Neuronal stem cell (in vitro differentiated cells): ENCODE data around the gene CCDC85C.

Experiments used
- DNase-seq: peaks from one replicate; pipeline ENCODE4 v3.0.0-alpha.2; 2013; ENCODE audit warnings: low spot score
- H2AFZ ChIP-seq: one replicate; pipeline ENCODE4 v1.6.1; 2013; ENCODE audit warnings: mild to moderate bottlenecking, low read length, inconsistent platforms
- H2AK5ac ChIP-seq: 2 replicates; pipeline ENCODE4 v1.6.1; 2013; ENCODE audit warnings: low read depth, mild to moderate bottlenecking, inconsistent platforms, low read length, moderate library complexity, mixed read lengths
- H2BK120ac ChIP-seq: 2 replicates; pipeline ENCODE4 v1.6.1; 2013; ENCODE audit warnings: low read depth, mild to moderate bottlenecking, inconsistent platforms, low read length, moderate library complexity, mixed read lengths
- H2BK12ac ChIP-seq: one replicate; pipeline ENCODE4 v1.6.1; 2013; ENCODE audit warnings: low read length, inconsistent platforms
- H2BK15ac ChIP-seq: 2 replicates; pipeline ENCODE4 v1.6.1; 2013; ENCODE audit warnings: mild to moderate bottlenecking, low read length, inconsistent platforms, mixed read lengths
- H2BK5ac ChIP-seq: one replicate; pipeline ENCODE4 v1.6.1; 2013; ENCODE audit warnings: inconsistent platforms, mild to moderate bottlenecking, low read length, moderate library complexity
- H3K14ac ChIP-seq: one replicate; pipeline ENCODE4 v1.6.1; 2013; ENCODE audit warnings: low read length, inconsistent platforms
- H3K18ac ChIP-seq: 2 replicates; pipeline ENCODE4 v1.6.1; 2013; ENCODE audit warnings: low read length, inconsistent platforms
- H3K23ac ChIP-seq: 2 replicates; pipeline ENCODE4 v1.6.1; 2013; ENCODE audit warnings: low read depth, mild to moderate bottlenecking, mixed read lengths, low read length, inconsistent platforms; ENCODE audit not compliant: poor library complexity
- H3K27ac ChIP-seq: replicated peaks from 3 replicates; pipeline ENCODE4 v1.5.1; 2013; ENCODE audit warnings: low read length, inconsistent platforms
- H3K27me3 ChIP-seq, 3 experiments: 2 replicates each; pipeline ENCODE4 v1.6.1; 2013; ENCODE audit warnings: low read length in 3 of 3, mild to moderate bottlenecking in 2 of 3, inconsistent platforms in 1 of 3, low read depth in 1 of 3, mixed read lengths in 1 of 3, moderate library complexity in 1 of 3; ENCODE audit not compliant: control insufficient read depth in 3 of 3, insufficient read depth in 3 of 3
- H3K36me3 ChIP-seq, 2 donors: replicated peaks in 1 of 2; 2 replicates each; pipeline ENCODE4 v1.6.1; 2013; ENCODE audit warnings: low read length in 2 of 2; ENCODE audit not compliant: control insufficient read depth in 2 of 2, insufficient read depth in 2 of 2
- H3K4ac ChIP-seq: 2 replicates; pipeline ENCODE4 v1.6.1; 2013; ENCODE audit warnings: inconsistent platforms, mild to moderate bottlenecking, low read length, moderate library complexity
- H3K4me1 ChIP-seq, 2 donors: 1 replicate in 1 of 2; 2 replicates in 1 of 2; pipeline ENCODE4 v1.6.1; 2013; ENCODE audit warnings: low read length in 2 of 2, low read depth in 1 of 2; ENCODE audit not compliant: control insufficient read depth in 2 of 2, insufficient read depth in 1 of 2
- H3K4me2 ChIP-seq: one replicate; pipeline ENCODE4 v1.6.1; 2013; ENCODE audit warnings: mild to moderate bottlenecking, low read length, inconsistent platforms; ENCODE audit not compliant: insufficient read depth, poor library complexity, severe bottlenecking
- H3K4me3 ChIP-seq, 2 donors: 2 replicates each; pipeline ENCODE4 v1.5.1; 2013; ENCODE audit warnings: low read length in 2 of 2, mild to moderate bottlenecking in 2 of 2, inconsistent platforms in 1 of 2, moderate library complexity in 1 of 2
- H3K79me1 ChIP-seq: one replicate; pipeline ENCODE4 v1.6.1; 2013; ENCODE audit warnings: low read depth, mild to moderate bottlenecking, inconsistent platforms, low read length, moderate library complexity
- H3K9ac ChIP-seq: one replicate; pipeline ENCODE4 v1.6.1; 2013; ENCODE audit warnings: mild to moderate bottlenecking, low read depth, low read length, inconsistent platforms; ENCODE audit not compliant: poor library complexity
- H3K9me3 ChIP-seq, 2 donors: replicated peaks in 1 of 2; 2 replicates each; pipeline versions ENCODE3 to v1.6.1; 2013; ENCODE audit warnings: low read length in 2 of 2, mild to moderate bottlenecking in 2 of 2, inconsistent platforms in 1 of 2, low read depth in 1 of 2, mixed read lengths in 1 of 2, moderate library complexity in 1 of 2; ENCODE audit not compliant: control insufficient read depth in 2 of 2, insufficient read depth in 1 of 2
- H4K8ac ChIP-seq: one replicate; pipeline ENCODE4 v1.6.1; 2013; ENCODE audit warnings: low read depth, mild to moderate bottlenecking, inconsistent platforms, low read length, moderate library complexity
- H4K91ac ChIP-seq: one replicate; pipeline ENCODE4 v1.6.1; 2013; ENCODE audit warnings: low read length, low read depth, mild to moderate bottlenecking, inconsistent platforms; ENCODE audit not compliant: poor library complexity
- WGBS, 2 donors: extraction: QIAGEN DNeasy Blood & Tissue Kit; methylation state at CpG; one replicate each; pipeline ENCODE4 v1.1.7; 2013; ENCODE audit warnings: missing lambda C conversion rate in 2 of 2, mixed read lengths in 1 of 2; ENCODE audit not compliant: insufficient read length in 2 of 2, insufficient replicate concordance in 1 of 2; ENCODE audit errors: extremely low coverage in 2 of 2; 5-methylcytosine and 5-hydroxymethylcytosine counted together

Gene CCDC85C

GRCh38 chr14:99649643-99650042 is 45.6 kb upstream of the CCDC85C start:
- no peak overlapping the region for H3K9ac ChIP-seq
- no peak for DNase-seq

GRCh38 chr14:99649219-99649618 is 45.2 kb upstream of the CCDC85C start:
- WGBS, 2 donors: no CpG with 5 or more reads among the region's 8 CpGs
- H2BK15ac ChIP-seq: peak overlapping the region; percentile 26
- H3K4ac ChIP-seq: no peak overlapping the region
- no peak overlapping the region for H3K4me2 ChIP-seq
- no peak overlapping the region for H3K27ac ChIP-seq
- H2AK5ac ChIP-seq: peak overlapping the region; percentile 2
- H2BK120ac ChIP-seq: no peak overlapping the region
- no peaks in the 10 kb centered on the region for H3K9me3 ChIP-seq
- H3K79me1 ChIP-seq: peaks cover 3% of the 10 kb centered on the region
- no peak overlapping the region for H2BK12ac ChIP-seq
- no peak overlapping the region for H3K9ac ChIP-seq
- peak overlapping the region; percentile 75 for H3K14ac ChIP-seq
- H4K91ac ChIP-seq: no peak overlapping the region
- peaks cover 0 to 20% (median 0%) of the 10 kb centered on the region in 3 experiments for H3K27me3 ChIP-seq
- H3K23ac ChIP-seq: no peak overlapping the region
- no peak overlapping the region for H2AFZ ChIP-seq
- H3K18ac ChIP-seq: peak overlapping the region; percentile 21
- H4K8ac ChIP-seq: no peak overlapping the region
- no peak for DNase-seq
- no peaks in the 10 kb centered on the region for H3K36me3 ChIP-seq
- no peak overlapping the region for H2BK5ac ChIP-seq
- H3K4me1 ChIP-seq: peaks cover 5 to 14% of the 10 kb centered on the region in 2 donors
- no peak overlapping the region for H3K4me3 ChIP-seq

More at GRCh38 chr14:99649643-99650042, 45.6 kb upstream of the CCDC85C start:
- H3K18ac ChIP-seq: peak overlapping the region; percentile 75
- no peak overlapping the region for H3K4ac ChIP-seq
- H2BK120ac ChIP-seq: no peak overlapping the region
- no peak overlapping the region for H3K4me2 ChIP-seq
- no peak overlapping the region for H2BK5ac ChIP-seq
- H3K27me3 ChIP-seq: peaks cover 0 to 17% (median 0%) of the 10 kb centered on the region in 3 experiments
- H4K91ac ChIP-seq: no peak overlapping the region
- H3K36me3 ChIP-seq: no peaks in the 10 kb centered on the region
- no peak overlapping the region for H2AFZ ChIP-seq
- peak overlapping the region; percentile 22 for H3K14ac ChIP-seq
- no peak overlapping the region for H3K27ac ChIP-seq
- H4K8ac ChIP-seq: no peak overlapping the region
- H3K9me3 ChIP-seq: no peaks in the 10 kb centered on the region
- H3K79me1 ChIP-seq: peaks cover 3% of the 10 kb centered on the region
- H2BK12ac ChIP-seq: peak overlapping the region; percentile 82
- H2AK5ac ChIP-seq: peak overlapping the region; percentile 66
- H3K4me1 ChIP-seq: peaks cover 4 to 13% of the 10 kb centered on the region in 2 donors
- H3K23ac ChIP-seq: peak overlapping the region; percentile 66
- no CpG with 5 or more reads among the region's 8 CpGs for WGBS, 2 donors
- H2BK15ac ChIP-seq: no peak overlapping the region
- H3K4me3 ChIP-seq: no peak overlapping the region

- H3K27me3 ChIP-seq: peaks cover 0 to 20% (median 0%) of the 10 kb centered on the region in 3 experiments
- no peak overlapping the region for H2AK5ac ChIP-seq
- no peak overlapping the region for H3K23ac ChIP-seq
- H2AFZ ChIP-seq: no peak overlapping the region
- no peaks in the 10 kb centered on the region for H3K36me3 ChIP-seq
- no peak overlapping the region for H3K27ac ChIP-seq
- no peak overlapping the region for H2BK120ac ChIP-seq
- H4K91ac ChIP-seq: no peak overlapping the region
- no peak for DNase-seq
- peaks cover 3% of the 10 kb centered on the region for H3K79me1 ChIP-seq
- H4K8ac ChIP-seq: no peak overlapping the region
- H2BK12ac ChIP-seq: no peak overlapping the region
- peaks cover 5 to 13% of the 10 kb centered on the region in 2 donors for H3K4me1 ChIP-seq
- no CpG with 5 or more reads among the region's 8 CpGs for WGBS, 2 donors
- H3K9me3 ChIP-seq: no peaks in the 10 kb centered on the region
- H3K18ac ChIP-seq: no peak overlapping the region
- no peak overlapping the region for H3K4ac ChIP-seq
- no peak overlapping the region for H3K9ac ChIP-seq
- no peak overlapping the region for H2BK5ac ChIP-seq
- no peak overlapping the region for H2BK15ac ChIP-seq
- no peak overlapping the region for H3K4me2 ChIP-seq
- H3K4me3 ChIP-seq: no peak overlapping the region
- H3K14ac ChIP-seq: no peak overlapping the region
These were observed 44.2 kb upstream of the CCDC85C start for GRCh38 chr14:99648027-99648784.

- peaks cover 3% of the 10 kb centered on the region for H3K79me1 ChIP-seq
- H3K4ac ChIP-seq: no peak overlapping the region
- no CpG with 5 or more reads among the region's 7 CpGs for WGBS, 2 donors
- no peak overlapping the region for H3K27ac ChIP-seq
- no peak for DNase-seq
- no peak overlapping the region for H2BK120ac ChIP-seq
- H2AFZ ChIP-seq: no peak overlapping the region
- H3K9ac ChIP-seq: no peak overlapping the region
- peak overlapping the region; percentile 0 for H2AK5ac ChIP-seq
- H4K91ac ChIP-seq: no peak overlapping the region
- H3K36me3 ChIP-seq: no peaks in the 10 kb centered on the region
- peaks cover 0 to 20% (median 0%) of the 10 kb centered on the region in 3 experiments for H3K27me3 ChIP-seq
- no peaks in the 10 kb centered on the region for H3K9me3 ChIP-seq
- no peak overlapping the region for H4K8ac ChIP-seq
- no peak overlapping the region for H2BK12ac ChIP-seq
- no peak overlapping the region for H3K23ac ChIP-seq
- H2BK15ac ChIP-seq: no peak overlapping the region
- H3K4me3 ChIP-seq: no peak overlapping the region
- H3K14ac ChIP-seq: no peak overlapping the region
- H3K18ac ChIP-seq: peak overlapping the region; percentile 1
- peaks cover 5 to 13% of the 10 kb centered on the region in 2 donors for H3K4me1 ChIP-seq
- peak overlapping the region; percentile 0 for H2BK5ac ChIP-seq
- H3K4me2 ChIP-seq: no peak overlapping the region
These were observed 43.4 kb upstream of the CCDC85C start for GRCh38 chr14:99647411-99647810.
